WTC11 (cell line): ENCODE data around the gene OPRL1. TPM values are rescaled to one million over a fixed set of nuclear protein-coding genes. Genes with fewer than 3 reads are reported as not detected.

Experiments
- ATAC-seq: fragments of 200-7000 bp; cut with Tn5 transposase; 2 replicates; pipeline ENCODE4 v1.10.0; 2021; ENCODE audit warnings: mild to moderate bottlenecking, moderate library complexity
- CTCF ChIA-PET: fragments of 300-600 bp; sonication (Branson Sonifier 250); formaldehyde crosslinking; loops from one replicate; lab custom pipeline; 2021; ENCODE audit warnings: antibody characterized with exemption; lab: Charles Lee
- POLR2A ChIA-PET: fragments of 350-600 bp; sonication (Branson Sonifier 250); formaldehyde crosslinking; loops from one replicate; lab custom pipeline; 2021; ENCODE audit warnings: antibody characterized with exemption; lab: Charles Lee
- DNase-seq: peaks from one replicate; pipeline ENCODE4 v3.0.0; 2021; ENCODE audit warnings: low spot score
- H3K27ac Mint-ChIP-seq: 2 replicates; pipeline ENCODE4 v1.8.0; 2021; ENCODE audit warnings: mixed read lengths
- H3K27me3 Mint-ChIP-seq: 2 replicates; pipeline ENCODE4 v1.8.0; 2021; ENCODE audit warnings: low read depth, mild to moderate bottlenecking, moderate library complexity, mixed read lengths
- H3K36me3 Mint-ChIP-seq: 2 replicates; pipeline ENCODE4 v1.8.0; 2021; ENCODE audit warnings: mixed read lengths
- H3K4me1 Mint-ChIP-seq: 2 replicates; pipeline ENCODE4 v1.8.0; 2022; ENCODE audit warnings: mixed read lengths
- H3K4me3 Mint-ChIP-seq: 2 replicates; pipeline ENCODE4 v1.8.0; 2021; ENCODE audit warnings: mild to moderate bottlenecking, moderate library complexity, mixed read lengths
- H3K9me3 Mint-ChIP-seq: 2 replicates; pipeline ENCODE4 v1.8.0; 2021; ENCODE audit warnings: mixed read lengths
- GRHL2 ChIP-seq: fragments of 250-450 bp; sonication (Bioruptor Pico); IDR thresholded peaks from 2 replicates; pipeline ENCODE4 v1.8.0; 2022; ENCODE audit warnings: mild to moderate bottlenecking, moderate library complexity; ENCODE audit not compliant: insufficient replicate concordance, severe bottlenecking
- NFYB ChIP-seq: sonication (generic); formaldehyde crosslinking; conservative IDR thresholded peaks from 2 replicates; pipeline ENCODE4 v1.8.0; 2022; ENCODE audit warnings: low read depth, missing genetic modification reagents
- NR1H2 ChIP-seq: sonication (generic); formaldehyde crosslinking; IDR thresholded peaks from 2 replicates; pipeline ENCODE4 v1.9.0; 2021; ENCODE audit warnings: mild to moderate bottlenecking, moderate library complexity, missing genetic modification reagents
- RELA ChIP-seq: sonication (generic); formaldehyde crosslinking; IDR thresholded peaks from 2 replicates; pipeline ENCODE4 v1.8.1; 2022; ENCODE audit warnings: missing genetic modification reagents, mild to moderate bottlenecking, borderline replicate concordance
- ZBTB21 ChIP-seq: sonication (generic); formaldehyde crosslinking; IDR thresholded peaks from 2 replicates; pipeline ENCODE4 v1.8.1; 2023; ENCODE audit warnings: mild to moderate bottlenecking, missing genetic modification reagents, borderline replicate concordance
- ZNF138 ChIP-seq: sonication (generic); formaldehyde crosslinking; conservative IDR thresholded peaks from 2 replicates; pipeline ENCODE4 v1.8.1; 2022; ENCODE audit warnings: mild to moderate bottlenecking, moderate library complexity, missing genetic modification reagents
- total RNA-seq: library from RNA; stranded (reverse); gene quantifications from 3 replicates; pipeline ENCODE4 v1.2.3, GENCODE V29; 2021
- TF ChIP-seq, protein P1 (sequence below): sonication (generic); formaldehyde crosslinking; IDR thresholded peaks from 2 replicates; pipeline ENCODE4 v1.8.1; 2023; ENCODE audit warnings: mild to moderate bottlenecking, missing genetic modification reagents, moderate library complexity
- TF ChIP-seq, protein P2 (sequence below): sonication (generic); formaldehyde crosslinking; IDR thresholded peaks from 2 replicates; pipeline ENCODE4 v1.8.1; 2023; ENCODE audit warnings: mild to moderate bottlenecking, moderate library complexity, missing genetic modification reagents
- TF ChIP-seq, protein P3 (sequence below): sonication (generic); formaldehyde crosslinking; IDR thresholded peaks from 2 replicates; pipeline ENCODE4 v1.8.1; 2023; ENCODE audit warnings: mild to moderate bottlenecking, missing genetic modification reagents, borderline replicate concordance
- TF ChIP-seq, protein P4 (sequence below): sonication (generic); formaldehyde crosslinking; IDR thresholded peaks from 2 replicates; pipeline ENCODE4 v1.8.1; 2022; ENCODE audit warnings: low read depth, mild to moderate bottlenecking, moderate library complexity, missing genetic modification reagents, borderline replicate concordance
- TF ChIP-seq, protein P5 (sequence below): sonication (generic); formaldehyde crosslinking; conservative IDR thresholded peaks from 2 replicates; pipeline ENCODE4 v1.8.1; 2023; ENCODE audit warnings: mild to moderate bottlenecking, low read depth, missing genetic modification reagents, moderate library complexity
- TF ChIP-seq, protein P6 (sequence below): fragments of 250-450 bp; sonication (Bioruptor Pico); IDR thresholded peaks from 2 replicates; pipeline ENCODE4 v2.1.2; 2022; ENCODE audit warnings: mild to moderate bottlenecking, moderate library complexity

The OPRL1 gene
- total RNA-seq, 1 experiment from 2014 or later, result 2.0 TPM

DNA sequence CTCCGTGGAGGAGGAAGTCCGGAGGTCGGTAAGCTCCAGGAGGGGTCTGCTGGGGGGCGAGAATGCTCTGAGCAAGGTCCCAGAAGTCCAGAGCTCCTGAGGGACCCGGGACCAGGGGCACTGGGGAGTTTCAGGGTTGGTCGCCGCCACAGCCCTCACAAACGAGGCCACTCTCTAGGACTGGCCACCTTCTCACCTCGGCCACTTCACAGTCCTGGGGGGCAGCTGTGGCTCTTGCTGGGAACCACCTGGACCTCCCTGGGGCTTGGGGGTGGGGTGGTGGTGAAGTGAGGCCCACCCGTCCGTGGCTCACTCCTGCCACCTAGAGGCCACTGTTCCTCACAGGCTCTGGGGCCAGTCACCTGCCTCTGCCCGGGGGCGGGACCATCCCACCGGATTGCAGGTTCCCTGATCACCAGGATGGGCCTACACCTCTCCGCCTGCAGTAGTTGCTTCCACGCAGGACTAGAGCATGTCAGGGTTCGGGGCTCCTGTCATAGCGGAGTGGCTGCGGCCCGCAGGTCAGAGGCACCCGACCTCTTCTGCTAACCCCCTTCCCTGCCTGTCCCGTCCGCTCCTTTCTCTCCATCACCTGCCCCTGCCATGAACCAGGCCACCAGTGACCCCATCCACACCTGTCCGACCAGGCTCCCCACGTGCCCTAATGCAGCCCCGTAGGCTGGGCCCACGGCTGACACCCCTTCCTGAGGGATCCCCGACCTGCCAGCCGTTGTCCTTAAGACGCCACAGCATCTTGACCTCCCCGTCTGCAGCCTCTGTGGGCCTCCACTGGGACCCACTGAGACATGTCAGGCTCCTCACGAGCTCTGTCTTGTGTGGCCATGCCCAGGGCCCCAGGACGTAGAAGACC lies 22.0 kb upstream of the OPRL1 start (continued):
- TF ChIP-seq, protein P1, sequence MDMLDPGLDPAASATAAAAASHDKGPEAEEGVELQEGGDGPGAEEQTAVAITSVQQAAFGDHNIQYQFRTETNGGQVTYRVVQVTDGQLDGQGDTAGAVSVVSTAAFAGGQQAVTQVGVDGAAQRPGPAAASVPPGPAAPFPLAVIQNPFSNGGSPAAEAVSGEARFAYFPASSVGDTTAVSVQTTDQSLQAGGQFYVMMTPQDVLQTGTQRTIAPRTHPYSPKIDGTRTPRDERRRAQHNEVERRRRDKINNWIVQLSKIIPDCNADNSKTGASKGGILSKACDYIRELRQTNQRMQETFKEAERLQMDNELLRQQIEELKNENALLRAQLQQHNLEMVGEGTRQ (CRISPR knock-in tag), result peak; percentile 37; the same call in 1 of the 2 replicates

DNA sequence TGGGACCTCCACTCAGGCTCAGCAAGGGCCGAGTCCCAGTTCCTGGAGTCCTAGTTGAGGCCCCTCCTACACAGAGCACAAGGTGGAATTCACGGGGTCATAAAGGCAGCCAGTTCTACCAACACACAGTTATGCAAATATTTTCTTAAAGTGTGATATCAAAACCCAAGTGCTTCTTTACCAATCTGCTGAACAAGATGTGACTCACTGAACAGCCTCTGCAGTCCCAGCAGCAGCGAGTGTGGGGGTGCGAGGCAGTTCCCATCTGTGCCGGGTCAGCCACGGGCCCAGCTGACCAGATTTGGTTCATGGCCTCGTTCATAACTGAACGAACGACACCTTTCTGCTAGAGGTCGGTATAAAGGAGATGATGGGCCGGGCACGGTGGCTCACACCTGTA lies 21.3 kb upstream of the OPRL1 start:
- Mint-ChIP-seq H3K27me3 (peaks cover 5% of the 10 kb centered on the region), H3K27ac (no peak overlapping the region), H3K36me3 (no peaks in the 10 kb centered on the region), H3K4me3 (no peak overlapping the region), H3K9me3 (no peaks in the 10 kb centered on the region), H3K4me1 (peaks cover 22% of the 10 kb centered on the region)
- CTCF ChIA-PET, result interaction anchor here (1.5 to 2.9 kb wide), 3 partner anchors 11 to 78 kb away, joined by 3 to 40 read pairs (median 6); no protein-coding TSS in a partner anchor
- TF ChIP-seq NR1H2, result no peak
- TF ChIP-seq, protein P2, sequence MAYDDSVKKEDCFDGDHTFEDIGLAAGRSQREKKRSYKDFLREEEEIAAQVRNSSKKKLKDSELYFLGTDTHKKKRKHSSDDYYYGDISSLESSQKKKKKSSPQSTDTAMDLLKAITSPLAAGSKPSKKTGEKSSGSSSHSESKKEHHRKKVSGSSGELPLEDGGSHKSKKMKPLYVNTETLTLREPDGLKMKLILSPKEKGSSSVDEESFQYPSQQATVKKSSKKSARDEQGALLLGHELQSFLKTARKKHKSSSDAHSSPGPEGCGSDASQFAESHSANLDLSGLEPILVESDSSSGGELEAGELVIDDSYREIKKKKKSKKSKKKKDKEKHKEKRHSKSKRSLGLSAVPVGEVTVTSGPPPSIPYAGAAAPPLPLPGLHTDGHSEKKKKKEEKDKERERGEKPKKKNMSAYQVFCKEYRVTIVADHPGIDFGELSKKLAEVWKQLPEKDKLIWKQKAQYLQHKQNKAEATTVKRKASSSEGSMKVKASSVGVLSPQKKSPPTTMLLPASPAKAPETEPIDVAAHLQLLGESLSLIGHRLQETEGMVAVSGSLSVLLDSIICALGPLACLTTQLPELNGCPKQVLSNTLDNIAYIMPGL (CRISPR knock-in tag), result no peak
- no peak for TF ChIP-seq RELA (CRISPR knock-in tag)
- no peak for TF ChIP-seq GRHL2 (CRISPR knock-in tag)
- TF ChIP-seq, protein P3, sequence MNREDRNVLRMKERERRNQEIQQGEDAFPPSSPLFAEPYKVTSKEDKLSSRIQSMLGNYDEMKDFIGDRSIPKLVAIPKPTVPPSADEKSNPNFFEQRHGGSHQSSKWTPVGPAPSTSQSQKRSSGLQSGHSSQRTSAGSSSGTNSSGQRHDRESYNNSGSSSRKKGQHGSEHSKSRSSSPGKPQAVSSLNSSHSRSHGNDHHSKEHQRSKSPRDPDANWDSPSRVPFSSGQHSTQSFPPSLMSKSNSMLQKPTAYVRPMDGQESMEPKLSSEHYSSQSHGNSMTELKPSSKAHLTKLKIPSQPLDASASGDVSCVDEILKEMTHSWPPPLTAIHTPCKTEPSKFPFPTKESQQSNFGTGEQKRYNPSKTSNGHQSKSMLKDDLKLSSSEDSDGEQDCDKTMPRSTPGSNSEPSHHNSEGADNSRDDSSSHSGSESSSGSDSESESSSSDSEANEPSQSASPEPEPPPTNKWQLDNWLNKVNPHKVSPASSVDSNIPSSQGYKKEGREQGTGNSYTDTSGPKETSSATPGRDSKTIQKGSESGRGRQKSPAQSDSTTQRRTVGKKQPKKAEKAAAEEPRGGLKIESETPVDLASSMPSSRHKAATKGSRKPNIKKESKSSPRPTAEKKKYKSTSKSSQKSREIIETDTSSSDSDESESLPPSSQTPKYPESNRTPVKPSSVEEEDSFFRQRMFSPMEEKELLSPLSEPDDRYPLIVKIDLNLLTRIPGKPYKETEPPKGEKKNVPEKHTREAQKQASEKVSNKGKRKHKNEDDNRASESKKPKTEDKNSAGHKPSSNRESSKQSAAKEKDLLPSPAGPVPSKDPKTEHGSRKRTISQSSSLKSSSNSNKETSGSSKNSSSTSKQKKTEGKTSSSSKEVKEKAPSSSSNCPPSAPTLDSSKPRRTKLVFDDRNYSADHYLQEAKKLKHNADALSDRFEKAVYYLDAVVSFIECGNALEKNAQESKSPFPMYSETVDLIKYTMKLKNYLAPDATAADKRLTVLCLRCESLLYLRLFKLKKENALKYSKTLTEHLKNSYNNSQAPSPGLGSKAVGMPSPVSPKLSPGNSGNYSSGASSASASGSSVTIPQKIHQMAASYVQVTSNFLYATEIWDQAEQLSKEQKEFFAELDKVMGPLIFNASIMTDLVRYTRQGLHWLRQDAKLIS (CRISPR knock-in tag), result no peak
- TF ChIP-seq, protein P4, sequence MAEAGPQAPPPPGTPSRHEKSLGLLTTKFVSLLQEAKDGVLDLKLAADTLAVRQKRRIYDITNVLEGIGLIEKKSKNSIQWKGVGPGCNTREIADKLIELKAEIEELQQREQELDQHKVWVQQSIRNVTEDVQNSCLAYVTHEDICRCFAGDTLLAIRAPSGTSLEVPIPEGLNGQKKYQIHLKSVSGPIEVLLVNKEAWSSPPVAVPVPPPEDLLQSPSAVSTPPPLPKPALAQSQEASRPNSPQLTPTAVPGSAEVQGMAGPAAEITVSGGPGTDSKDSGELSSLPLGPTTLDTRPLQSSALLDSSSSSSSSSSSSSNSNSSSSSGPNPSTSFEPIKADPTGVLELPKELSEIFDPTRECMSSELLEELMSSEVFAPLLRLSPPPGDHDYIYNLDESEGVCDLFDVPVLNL, result no peak
- no peak for TF ChIP-seq ZBTB21 (CRISPR knock-in tag)
- TF ChIP-seq, protein P5, sequence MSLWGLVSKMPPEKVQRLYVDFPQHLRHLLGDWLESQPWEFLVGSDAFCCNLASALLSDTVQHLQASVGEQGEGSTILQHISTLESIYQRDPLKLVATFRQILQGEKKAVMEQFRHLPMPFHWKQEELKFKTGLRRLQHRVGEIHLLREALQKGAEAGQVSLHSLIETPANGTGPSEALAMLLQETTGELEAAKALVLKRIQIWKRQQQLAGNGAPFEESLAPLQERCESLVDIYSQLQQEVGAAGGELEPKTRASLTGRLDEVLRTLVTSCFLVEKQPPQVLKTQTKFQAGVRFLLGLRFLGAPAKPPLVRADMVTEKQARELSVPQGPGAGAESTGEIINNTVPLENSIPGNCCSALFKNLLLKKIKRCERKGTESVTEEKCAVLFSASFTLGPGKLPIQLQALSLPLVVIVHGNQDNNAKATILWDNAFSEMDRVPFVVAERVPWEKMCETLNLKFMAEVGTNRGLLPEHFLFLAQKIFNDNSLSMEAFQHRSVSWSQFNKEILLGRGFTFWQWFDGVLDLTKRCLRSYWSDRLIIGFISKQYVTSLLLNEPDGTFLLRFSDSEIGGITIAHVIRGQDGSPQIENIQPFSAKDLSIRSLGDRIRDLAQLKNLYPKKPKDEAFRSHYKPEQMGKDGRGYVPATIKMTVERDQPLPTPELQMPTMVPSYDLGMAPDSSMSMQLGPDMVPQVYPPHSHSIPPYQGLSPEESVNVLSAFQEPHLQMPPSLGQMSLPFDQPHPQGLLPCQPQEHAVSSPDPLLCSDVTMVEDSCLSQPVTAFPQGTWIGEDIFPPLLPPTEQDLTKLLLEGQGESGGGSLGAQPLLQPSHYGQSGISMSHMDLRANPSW (CRISPR knock-in tag), result no peak
- TF ChIP-seq ZNF138 (CRISPR knock-in tag), result no peak
- no peak for TF ChIP-seq NFYB (CRISPR knock-in tag)
- TF ChIP-seq, protein P6, sequence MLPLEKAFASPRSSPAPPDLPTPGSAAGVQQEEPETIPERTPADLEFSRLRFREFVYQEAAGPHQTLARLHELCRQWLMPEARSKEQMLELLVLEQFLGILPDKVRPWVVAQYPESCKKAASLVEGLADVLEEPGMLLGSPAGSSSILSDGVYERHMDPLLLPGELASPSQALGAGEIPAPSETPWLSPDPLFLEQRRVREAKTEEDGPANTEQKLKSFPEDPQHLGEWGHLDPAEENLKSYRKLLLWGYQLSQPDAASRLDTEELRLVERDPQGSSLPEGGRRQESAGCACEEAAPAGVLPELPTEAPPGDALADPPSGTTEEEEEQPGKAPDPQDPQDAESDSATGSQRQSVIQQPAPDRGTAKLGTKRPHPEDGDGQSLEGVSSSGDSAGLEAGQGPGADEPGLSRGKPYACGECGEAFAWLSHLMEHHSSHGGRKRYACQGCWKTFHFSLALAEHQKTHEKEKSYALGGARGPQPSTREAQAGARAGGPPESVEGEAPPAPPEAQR, result no peak
- no peak for DNase-seq
- POLR2A ChIA-PET, result no interaction called here
- no peak for ATAC-seq
